ENCODE results near the gene MPC2.
"Not testable (repeated sequence)": the region's sequence is repeated elsewhere in the genome, so short reads cannot be mapped to it uniquely, and the experiment has no call there.

MPC2 gene

DNA sequence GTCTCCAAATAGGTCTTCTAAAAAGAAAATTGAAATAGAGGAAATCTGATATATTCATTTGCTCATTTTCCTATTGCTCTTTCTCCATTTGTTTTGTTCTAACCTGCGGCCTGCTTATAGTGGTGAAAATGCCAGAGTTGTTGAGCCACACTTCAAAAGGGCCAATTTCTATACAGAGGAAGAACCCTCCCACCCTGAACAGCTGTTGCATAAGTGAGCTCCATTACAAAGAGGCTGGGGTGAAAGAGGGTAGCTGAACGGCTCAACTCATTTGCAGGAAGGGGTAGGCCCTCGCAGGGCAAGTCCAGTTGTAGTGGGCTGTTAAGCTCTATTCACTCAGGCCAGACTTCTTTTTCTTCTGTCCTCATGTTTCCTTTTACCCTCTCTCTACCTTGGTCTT lies 31.7 kb downstream of the MPC2 start:
- DNase-seq (ENCODE audit: low read depth in 2 of 2): no peak

DNA sequence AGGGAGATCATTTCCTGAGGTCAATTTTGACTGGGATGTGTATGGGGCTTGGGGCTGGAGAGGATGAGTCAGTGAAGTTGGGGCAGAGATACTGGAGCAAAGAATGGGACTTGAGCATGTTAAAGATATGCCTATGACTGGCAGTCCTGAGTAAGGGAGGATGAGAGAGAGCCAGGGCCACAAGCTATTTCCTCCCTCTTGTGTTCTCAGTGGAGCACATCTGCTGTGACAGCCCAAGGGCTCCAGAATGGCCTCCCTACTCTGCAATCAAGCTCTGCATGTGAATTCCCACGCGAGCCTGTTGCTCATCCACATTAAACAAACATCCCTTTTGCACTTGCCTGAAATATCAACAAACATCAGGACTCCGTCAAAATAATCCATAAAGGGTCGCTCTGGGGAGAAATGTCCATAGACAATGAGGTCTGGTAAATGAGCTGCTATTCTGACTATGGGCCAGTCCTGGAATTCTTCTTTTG lies 32.2 kb downstream of the MPC2 start:
- DNase-seq (ENCODE audit: low read depth in 2 of 2): no peak

DNA sequence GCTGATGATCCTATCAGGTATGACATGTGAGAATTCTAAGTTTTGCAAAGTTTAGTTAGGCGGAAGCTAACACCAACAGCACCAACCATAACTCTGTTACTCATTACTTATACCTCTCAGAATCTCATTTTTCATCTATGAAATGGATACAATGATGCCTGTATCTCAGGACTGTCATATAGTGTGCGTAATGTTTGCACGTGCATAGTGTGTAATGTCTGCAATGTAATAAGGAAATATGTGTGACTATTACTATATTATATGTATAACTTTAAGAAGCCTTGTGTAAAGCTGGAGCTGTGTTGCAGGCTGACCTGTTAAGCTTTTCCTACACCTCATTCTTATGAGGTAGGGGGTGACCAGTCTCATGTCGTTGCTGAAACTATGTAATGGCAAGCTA lies 36.0 kb downstream of the MPC2 start:
- DNase-seq (ENCODE audit: low read depth in 2 of 2): no peak

DNA sequence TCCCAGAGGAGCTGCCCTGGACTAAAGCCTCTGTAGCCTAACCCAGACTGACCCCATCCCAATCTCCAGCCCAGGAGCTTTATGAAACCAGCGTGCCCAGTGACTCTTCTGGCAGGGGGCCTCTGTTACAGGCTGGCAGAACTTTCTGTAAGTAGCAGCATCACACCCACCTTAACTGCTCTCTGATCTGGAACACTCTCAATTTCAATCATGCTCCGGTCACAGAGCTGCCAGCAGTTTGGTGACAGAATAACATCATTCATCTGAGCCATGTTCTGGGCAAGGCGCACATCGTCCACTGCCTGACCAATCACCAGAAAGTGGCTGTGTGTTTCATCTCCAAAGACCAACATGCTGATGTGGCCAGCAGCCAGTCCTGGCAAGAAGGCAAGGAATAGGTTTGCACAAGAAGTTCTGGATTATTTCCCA lies 37.6 kb downstream of the MPC2 start:
- DNase-seq (ENCODE audit: low read depth in 2 of 2): no peak

DNA sequence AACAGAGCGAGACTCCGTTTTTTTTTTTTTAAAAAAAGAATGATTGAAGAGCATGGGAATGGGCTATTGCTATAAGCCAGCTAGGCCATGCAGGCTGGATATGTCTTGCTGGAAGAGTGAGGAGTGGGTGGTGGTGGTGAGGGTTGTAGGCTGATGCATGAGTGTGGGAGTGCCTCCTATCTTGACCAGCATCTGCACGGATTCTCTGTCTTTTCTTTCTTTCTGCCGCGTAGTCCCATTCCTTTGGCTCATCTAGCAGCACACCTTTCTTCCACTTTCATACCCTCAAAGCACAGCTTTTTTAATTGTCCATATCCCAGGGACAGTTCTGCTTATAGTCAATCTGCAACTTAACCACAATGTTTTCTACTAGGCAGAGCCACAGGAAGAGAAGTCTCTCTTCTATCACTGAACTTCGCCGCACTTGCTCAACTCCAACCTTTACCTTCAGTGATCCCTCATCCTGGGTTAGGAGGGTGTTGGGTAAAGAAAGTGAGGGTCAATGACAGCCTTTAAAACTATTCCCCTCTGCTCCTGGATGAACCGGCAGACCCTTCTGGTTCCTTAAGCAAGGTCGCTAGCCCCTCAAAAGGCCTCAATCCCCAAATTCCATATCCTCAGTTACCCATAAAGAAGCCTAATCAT lies 38.2 kb downstream of the MPC2 start:
- DNase-seq (ENCODE audit: low read depth in 2 of 2): no peak

DNA sequence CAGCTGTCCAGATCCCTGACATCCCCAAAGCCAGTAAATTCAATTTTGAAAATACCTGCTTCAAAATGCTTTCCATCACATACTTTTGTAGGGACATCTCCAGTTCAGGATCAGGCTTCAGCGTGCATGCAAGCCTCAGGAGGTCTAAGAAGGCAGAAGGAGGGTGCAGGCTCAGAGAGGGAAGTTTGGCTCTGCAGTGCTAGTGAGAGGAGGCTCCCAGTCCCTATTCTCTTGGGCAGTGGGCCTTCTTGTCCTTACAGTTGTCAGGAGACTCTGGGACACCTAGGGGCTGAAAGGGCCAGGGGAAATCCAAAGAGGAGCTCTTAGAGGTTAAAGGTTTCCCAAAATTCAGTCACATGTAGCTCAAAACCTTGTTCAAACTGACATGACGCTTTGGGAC lies 43.1 kb downstream of the MPC2 start:
- DNase-seq (ENCODE audit: low read depth in 2 of 2): no peak

DNA sequence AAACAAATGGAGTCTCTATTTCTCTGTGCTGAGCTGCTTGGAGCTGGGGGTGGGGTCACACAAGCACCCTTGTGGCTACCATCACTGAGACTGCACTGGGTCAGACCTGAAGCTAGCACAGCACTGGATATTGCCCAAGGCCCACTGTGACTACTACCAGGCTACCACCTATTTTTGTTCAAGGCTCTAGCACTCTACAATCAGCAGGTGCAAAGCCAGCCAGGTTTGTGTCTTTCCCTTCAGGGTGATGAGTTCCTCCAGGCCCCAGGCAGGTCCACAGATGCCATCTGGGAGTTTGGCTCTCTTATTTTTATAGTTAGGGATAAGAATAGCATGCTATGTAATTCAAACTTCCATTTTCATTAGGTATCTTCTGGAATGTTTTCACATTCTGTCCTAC lies 46.5 kb downstream of the MPC2 start:
- DNase-seq (ENCODE audit: low read depth in 2 of 2): no peak

DNA sequence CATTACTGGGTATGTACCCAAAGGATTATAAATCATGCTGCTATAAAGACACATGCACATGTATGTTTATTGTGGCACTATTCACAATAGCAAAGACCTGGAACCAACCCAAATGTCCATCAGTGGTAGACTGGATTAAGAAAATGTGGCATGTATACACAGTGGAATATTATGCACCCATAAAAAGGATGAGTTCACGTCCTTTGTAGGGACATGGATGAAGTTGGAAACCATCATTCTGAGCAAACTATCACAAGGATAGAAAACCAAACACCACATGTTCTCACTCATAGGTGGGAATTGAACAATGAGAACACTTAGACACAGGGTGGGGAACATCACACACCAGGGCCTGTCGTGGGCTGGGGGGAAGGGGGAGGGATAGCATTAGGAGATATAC lies 49.7 kb downstream of the MPC2 start:
- DNase-seq (ENCODE audit: low read depth in 2 of 2): not testable (repeated sequence)

DNA sequence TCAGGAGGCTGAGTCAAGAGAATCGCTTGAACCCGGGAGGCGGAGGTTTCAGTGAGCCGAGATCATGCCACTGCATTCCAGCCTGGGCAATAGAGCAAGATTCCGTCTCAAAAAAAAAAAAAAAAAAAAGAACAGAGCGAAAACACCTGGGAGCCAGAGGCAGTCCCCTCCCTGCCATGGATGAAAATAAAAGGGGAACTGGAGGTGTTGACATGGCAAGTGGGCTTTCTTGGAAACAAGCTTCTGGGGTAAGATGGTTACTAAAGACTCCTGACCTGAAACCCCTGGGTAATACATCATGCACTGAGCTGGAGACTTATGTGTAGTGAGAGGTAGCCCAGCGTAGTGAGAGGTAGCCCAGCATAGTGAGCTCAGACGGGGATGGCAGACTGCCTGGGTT lies 54.5 kb downstream of the MPC2 start:
- DNase-seq (ENCODE audit: low read depth in 2 of 2): no peak

DNA sequence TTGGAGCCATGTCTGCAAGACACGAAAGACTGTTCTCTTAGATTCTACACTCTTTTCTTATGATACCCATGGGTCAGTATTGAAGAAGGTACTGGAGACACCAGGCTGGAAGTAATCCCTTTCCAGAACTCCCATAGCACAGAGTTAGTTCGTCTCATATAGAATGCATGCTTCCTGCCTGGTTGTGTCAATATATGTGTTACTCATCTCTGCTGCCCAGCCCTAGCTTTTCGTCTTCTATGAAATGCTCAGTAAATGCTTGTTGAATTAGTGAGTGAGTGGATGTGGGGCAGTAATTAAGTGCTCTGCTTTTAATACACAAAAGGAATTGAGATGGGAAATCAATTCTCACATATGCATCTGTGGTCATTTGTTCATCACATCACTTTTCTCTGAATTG lies 55.1 kb downstream of the MPC2 start:
- DNase-seq (ENCODE audit: low read depth in 2 of 2): no peak

DNA sequence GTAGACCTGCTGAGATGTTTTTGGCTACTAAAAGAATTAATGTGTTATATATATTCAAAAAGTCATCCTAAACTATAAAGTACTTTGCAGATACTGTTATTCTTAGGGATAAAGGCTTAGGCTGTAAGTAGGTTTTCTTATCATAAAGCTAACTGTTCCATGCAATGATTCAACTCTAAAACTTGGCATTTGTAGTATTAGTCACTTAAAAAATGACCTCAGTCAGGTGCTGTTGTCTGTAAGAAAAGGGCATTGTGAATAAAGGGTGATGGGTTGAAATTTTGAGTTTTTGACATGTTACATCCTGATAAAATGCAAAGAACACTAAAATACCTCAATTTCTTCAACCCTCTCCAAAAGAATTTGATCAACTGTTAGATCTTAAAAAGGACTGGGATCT lies 55.8 kb downstream of the MPC2 start:
- DNase-seq (ENCODE audit: low read depth in 2 of 2): no peak

DNA sequence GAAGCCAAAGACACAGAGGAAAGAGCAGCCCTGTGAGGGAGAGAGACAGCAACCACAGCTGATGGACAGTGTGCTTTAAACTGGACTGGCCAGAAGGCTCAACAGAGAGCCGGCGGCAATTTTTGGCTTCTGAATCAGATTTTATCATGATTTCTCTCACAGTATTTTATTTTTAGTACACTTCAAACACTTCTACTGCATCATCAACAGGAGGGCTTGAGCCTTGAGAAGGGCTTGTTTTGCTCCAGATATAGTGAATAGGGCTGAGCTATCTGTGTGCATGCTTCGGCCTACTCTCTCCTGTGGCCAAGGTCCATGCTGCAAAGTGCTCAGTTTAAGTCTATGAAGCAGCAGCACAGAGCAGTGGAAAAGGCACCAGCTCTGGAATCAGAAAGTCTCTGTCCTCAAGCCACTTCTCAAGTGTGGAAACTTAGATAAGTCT lies 56.3 kb downstream of the MPC2 start:
- DNase-seq (ENCODE audit: low read depth in 2 of 2): no peak

DNA sequence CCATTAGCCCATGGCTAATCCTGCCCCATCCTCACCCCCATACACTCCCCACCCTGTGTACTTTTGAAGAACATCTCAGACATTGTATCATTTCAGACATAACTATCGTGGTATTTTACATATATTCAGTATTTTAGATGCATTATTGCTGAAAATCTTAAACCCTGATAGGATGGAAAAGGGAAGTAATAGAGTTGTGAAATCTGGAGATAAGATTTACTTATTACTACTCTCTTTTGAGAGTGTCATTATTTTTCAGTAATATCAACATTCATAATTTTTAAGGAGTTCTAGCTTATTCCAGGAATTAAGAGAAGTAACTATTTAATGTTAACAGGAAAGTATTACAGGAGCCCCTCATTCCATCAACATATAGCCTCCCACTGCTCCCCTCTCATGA lies 57.4 kb downstream of the MPC2 start:
- DNase-seq (ENCODE audit: low read depth in 2 of 2): no peak

DNA sequence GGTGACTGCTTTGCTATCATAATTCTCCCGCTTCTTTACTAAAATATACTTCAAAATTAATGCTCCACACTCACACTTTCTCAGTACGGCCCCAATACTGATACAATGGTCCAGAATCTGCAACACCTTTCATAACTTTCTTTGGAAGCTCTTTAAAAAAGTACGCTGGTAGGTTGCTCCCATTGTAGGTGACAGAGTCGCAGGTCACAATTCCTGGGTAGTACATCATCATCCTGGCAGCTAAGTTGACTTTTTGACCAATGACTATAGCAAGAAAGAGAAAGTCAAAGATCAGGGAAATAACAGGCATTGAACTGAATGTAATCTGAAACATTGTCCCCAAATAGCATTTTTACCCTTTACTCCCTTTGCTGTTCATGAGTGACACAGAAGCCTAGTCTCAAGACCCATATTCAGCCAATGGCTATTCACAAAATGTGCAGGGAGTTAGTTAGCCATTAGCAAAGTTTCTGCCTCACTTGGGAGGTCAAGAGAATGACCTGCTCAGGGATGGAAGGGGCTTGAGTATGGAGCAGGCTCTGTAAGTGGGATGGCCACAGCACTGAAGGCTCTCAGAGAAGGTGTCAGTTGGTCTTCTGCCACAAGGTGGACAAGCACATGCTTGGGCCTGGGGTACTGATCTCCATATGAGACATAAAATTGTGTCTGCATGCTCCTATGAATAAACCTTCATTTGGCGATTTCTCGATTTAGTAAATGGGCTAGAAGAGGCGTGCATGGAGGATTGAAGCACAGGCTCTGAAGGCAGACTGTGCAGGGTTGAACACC lies 58.3 kb downstream of the MPC2 start:
- DNase-seq (ENCODE audit: low read depth in 2 of 2): no peak

DNA sequence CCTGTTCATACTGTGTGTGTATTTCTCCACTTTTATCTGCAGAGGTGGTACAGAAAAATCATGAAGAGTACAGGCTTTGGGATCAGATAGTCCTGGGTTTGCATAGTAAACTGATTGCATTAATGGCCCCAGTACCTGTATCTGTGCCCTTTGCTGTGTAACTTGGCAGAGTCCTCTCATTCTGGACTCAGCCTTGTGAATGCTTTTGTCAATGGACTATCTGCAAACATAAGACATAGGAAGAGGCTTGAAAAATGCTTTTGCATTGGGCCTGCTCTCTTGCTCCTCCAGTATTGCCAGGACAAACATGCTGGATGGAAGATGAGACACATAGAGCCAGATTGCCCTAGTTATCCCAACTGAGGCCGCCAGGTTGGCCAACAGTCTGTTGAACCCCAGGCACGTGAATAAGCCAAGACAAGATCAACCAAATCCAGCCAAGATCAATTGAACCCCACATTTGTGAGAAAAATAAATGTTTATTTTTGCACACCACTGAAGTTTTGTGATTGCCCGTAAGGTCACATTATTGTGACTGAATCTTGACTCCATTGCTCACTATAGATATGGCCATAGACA lies 60.2 kb downstream of the MPC2 start:
- no peak for DNase-seq (ENCODE audit: low read depth in 2 of 2)

DNA sequence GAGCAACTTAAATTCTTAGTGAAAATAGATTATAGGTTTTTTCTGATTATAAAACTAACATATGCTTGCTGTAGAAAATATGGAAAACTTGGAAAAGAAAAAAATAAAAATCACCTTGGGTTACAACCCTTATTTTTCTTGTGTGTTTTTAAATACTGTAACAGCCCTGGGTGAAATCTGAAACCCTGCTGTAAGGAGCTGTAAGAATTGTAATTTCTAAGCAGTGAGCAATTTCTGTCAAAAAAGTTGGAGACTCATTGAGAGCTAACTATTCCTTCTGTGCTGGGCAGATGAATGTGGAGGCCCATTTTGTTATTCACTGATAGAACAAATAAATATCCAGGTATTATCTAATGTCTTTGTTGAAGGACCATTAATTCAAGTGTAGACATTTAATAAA lies 65.5 kb downstream of the MPC2 start:
- DNase-seq (ENCODE audit: low read depth in 2 of 2): no peak

DNA sequence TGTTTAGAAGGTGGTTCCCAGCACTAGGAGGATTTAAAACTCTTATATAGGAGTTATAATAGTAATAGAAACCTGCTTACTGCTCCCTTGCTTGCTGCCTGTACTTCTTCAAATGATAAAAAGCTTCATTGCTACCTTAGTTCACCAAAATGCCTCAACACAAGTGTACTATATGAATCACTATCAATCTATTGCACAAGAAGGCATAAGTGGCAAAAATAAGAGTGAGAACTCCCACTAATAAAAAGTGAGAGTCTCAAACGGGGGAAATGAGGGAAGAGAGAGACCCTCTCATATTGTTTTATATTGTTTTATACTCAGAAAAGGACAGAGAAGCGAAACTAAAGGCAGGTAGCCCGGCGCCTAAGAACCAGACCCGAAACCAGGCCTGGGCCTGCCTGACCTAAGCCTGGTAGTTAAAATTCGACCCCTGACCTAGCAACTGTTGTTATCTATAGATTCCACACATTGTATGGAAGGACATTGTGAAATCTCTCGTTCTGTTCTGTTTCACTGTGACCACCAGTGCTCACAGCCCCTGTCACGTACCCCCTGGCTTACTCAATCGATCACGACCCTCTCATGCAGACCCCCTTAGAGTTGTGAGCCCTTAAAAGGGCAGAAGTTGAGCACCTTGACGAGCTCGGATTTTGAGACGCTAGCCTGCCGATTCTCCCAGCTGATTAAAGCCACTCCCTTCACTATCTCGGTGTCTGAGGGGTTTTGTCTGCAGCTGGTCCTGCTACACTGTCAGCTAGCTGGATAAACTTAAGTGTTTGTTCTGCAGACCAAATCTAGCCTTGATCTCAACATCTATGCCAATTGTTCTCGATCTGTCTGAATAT lies 67.5 kb downstream of the MPC2 start:
- DNase-seq (ENCODE audit: low read depth in 2 of 2): not testable (repeated sequence)

DNA sequence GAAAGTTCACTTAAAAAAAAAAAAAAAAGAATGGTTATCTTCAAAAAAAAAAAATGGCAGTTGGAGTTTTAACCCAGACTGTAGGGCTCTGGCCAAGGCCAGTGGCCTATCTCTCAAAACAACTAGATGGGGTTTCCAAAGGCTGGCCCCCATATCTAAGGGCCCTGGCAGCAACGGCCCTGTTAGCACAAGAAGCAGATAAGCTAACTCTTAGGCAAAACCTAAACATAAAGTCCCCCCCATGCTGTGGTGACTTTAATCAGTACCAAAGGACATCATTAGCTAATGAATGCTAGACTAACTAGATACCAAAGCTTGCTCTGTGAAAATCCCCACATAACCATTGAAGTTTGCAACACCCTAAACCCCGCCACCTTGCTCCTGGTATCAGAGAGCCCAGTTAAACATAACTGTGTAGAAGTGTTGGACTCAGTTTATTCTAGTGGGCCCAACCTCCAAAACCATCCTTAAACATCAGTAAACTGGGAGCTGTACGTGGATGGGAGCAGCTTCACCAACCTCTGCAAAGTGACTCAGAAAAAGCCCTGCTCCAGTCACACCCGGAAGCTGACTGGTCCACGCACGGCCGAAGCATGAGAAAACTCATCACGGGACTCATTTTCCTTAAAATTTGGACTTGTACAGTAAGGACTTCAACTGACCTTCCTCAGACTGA lies 70.0 kb downstream of the MPC2 start:
- not testable (repeated sequence) for DNase-seq (ENCODE audit: low read depth in 2 of 2)
